Activated CD4-positive, CD25-positive, alpha-beta regulatory T cell treated with anti-CD3 and anti-CD28 coated beads, Interleukin-2, amount 50 U/mL, for 72 hours (primary cell): ENCODE measurements around the gene KCNJ10.

Source experiments
- DNase-seq: peaks from one replicate; pipeline ENCODE4 v3.0.0; 2021

Gene KCNJ10

DNA sequence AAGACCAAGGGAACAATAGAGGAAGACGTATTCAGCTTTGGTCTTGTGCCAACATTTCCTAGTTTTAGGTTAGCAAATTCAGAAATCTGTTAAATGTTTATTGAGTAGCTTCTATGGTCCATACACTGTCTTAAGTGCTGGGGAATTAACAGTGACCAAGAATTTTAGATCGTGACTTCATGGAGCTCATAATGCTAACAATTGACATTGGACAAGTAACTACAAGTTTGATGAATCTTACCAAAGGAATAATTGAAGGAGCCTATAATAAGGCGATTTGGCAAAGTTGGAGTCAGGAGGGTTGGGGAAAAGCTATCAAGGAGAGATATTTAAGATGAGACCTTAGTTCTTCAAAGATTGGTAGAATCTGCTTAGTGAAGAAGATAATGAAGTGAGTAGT, 114.5 kb downstream of the KCNJ10 start:
- DNase-seq = no peak

DNA sequence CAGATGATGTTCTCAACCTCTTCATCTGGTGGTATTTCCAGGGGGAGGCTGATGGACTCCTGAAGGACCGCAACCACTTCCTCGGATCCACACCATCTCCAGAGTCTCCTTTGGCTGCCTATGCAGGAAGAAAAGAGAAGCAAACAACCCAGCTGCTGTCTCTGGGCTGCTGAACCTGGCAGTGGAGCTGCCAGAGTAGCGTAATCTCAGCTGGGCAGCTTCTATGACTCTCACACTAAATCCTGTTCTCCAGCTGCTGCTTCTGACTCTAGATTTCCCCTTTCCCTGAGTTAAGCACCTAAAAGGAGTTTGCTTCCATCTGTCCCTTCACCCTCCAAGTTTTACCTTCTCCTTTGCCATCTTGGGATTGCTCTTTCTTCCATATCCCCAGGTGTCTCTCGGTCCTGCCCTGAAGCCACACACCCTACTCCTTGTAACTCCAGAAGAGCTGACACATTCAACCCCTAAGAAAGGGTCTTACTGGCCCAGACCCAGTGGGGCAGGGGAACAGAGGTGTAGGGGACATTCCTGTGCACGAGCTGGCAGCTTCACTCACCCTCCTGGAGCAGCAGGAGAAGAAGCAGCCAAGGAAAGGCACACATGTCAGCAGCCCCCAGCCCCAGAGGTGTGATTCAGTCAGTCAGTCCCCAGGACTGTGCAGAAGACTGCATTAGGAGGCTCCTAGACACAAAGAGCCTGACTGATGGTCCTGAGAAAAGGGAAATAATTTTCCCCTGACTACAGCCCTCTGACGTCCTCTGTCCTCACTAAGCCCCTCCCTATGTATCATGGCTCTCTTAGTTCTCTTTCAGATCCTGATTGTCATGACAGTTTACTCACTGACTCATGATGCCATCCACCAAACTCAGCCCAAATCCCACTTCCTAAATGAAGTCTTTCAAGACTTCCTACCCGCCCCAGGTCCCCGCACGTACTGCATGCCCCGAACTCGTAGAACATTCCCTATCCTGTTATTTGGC, 116.1 kb downstream of the KCNJ10 start, which contains the start of gene SLAMF9:
TSS of gene SLAMF9 (minus strand) at position 702 of the 980 bp plus-strand sequence. CDS start at position 602, 100 bp downstream.
- DNase-seq = no peak

DNA sequence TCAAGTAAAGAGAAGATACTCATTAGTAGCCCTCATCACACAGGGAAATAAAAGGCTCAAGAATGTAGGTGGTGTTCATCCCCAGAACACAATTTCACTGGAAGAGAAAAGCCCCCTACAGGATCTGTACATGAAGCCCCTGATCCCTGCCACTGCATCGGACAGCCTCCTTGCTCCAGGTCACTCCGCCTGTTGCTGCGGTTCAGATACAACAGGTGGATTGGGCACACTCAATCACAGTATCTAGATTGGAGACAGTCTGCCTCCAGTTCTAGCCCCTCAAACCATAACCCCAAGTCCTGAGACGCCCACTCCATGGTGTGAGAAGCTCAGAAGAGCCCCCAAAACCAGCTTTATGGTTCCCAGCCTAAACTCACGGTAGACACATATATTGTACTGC, 117.0 kb downstream of the KCNJ10 start:
- DNase-seq = no peak

DNA sequence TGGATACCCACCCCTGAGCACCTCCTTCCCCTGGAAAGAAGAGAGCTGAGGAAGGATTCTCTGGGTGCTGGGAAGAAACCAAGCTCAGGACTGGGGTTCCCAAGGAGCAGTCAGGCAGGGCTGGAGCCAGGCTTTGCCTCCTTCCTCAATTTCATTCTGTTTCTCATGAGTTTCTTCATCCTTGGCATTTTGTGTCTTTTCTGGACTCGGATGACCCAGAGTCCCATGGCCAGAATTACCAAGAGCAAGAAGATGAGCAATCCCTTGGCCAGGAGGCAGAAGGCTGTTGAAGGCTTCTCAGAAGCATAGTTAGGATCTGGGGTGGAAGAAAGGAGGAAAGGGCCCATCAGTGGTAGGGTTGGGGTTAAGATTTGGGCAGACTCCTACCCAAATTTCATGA, 118.4 kb downstream of the KCNJ10 start:
- DNase-seq = no peak

DNA sequence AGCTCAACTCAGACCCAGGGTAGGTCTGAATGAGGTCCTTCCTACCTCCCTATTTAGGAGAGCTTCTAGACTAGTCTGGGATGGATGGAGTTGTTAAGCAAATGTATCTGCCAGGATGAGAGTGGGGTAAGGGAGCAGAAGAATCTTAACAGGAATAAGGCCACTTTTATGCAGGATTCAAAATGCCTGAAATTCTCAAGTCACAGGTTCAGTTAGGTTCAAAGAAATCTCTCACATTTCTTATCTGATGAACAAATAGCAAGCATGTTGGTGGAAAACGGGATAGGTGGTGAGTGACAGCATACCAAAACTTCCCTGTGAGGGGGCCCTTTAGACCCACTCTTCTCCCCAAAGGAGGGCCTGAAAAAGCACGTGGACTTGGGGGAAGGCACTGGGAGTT, 118.9 kb downstream of the KCNJ10 start:
- DNase-seq = no peak

DNA sequence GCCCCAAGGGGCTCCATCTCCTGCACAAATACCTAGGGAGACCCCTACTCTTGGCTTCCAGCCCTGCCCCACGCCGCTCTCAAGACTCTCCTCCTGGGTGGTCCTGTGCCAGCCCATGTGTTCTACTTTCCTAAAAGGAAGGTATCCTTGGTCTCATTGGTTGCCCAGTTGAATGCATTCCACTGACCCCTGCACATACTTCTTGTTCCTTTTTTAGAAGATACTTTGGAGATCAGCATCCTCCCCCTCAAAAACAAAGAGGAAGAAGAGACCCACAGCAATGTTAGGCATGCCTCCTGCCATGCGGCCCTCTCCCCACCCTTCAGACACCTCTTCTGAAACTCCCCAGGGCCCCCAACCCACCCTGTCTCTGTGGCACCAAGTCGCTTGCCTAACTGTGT, 120.0 kb downstream of the KCNJ10 start:
- DNase-seq = no peak

DNA sequence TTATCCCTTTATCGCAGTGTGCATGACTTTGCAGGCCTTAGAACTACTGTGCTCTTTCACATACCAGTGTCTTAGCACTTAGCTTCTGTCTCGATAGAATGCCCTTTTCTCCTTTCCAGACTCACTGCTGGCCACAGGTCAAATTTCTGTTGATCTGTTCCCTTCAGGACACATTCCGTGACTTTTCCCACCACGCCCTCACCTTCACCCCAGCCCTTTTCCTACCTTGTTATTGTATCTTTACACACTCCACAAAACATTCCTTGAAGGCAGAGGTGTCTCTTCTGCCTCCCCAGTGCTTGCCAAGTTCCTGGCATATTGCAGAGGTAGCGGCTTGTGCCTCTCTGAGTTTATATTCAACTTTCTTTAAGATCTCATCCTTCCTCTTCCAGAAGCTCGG, 120.8 kb downstream of the KCNJ10 start:
- no peak for DNase-seq
